ENCODE measurements around the gene TRAK1.

DNA sequence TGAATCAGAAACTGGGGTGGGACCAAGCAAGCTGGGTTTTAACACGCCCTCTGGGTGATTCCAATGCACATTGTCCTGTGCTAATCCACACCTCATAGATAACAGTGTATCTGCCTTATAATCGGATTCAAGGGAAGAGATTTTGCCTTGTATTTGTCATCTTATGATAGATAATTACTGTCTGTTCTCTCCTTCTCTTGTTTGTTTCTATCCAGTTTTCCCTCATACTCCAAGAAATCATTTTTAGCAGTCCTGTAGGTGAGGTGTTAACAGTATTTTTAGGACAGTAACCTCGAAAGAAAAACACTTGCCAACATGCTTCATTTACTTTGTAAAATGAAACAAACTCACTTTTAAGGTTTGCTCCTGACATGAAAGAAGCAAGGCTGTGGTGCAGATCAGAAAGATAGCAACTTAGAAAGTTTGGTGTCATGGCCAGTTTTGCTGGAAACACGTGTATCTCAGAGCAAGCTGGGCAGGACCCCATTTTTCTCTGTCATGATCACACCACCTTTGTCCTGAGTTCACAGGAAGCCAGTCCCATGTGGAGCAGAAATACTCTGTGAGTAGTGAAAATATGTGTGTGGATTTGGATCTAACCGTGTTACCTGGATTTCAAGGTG, 72.6 kb downstream of the TRAK1 start:
- TF ChIP-seq SUZ12 (IDR thresholded peaks at IDR 0.05) (no peak), HDGF (IDR thresholded peaks at IDR 0.05; ENCODE audit: borderline replicate concordance) (no peak), ARNT (IDR thresholded peaks at IDR 0.05) (no peak), FOXM1 (IDR thresholded peaks at IDR 0.05; ENCODE audit: borderline replicate concordance) (no peak)

Data from HEK293T (cell line).